ENCODE data around the gene IL17C. TPM values are rescaled to one million over a fixed set of nuclear protein-coding genes. Genes with fewer than 3 reads are reported as not detected.
A peak's percentile ranks its signal among the peaks of the same experiment; 100 is the strongest.

IL17C gene
- total and polyA plus RNA-seq, 2 donors (not counting 3 experiments of a cell fraction or from before 2014, with no cell fraction given) = 0.17 TPM; not detected in 1

- no peak overlapping the region for H3K4me3 ChIP-seq (replicated peaks in 1 of 3; ENCODE audit: insufficient read depth in 1 of 3, low read depth in 1 of 3, low read length in 3 of 3)
- H3K9me1 ChIP-seq (replicated peaks; ENCODE audit: control insufficient read depth, extremely low read depth, insufficient read depth, low read length) = no peaks in the 10 kb centered on the region
- no peak overlapping the region for H3K4me2 ChIP-seq (ENCODE audit: insufficient read depth, low read length)
- intact Hi-C loops (cut with micrococcal nuclease) (no loop called here), dilution Hi-C loops (cut with MboI; ENCODE audit: extremely low pct_ligation_motif_present, low sequenced_read_pairs) (no loop called here)
- POLR2A ChIA-PET = no interaction called here
- H3K27ac ChIP-seq (ENCODE audit: insufficient read depth, low read depth, low read length) = no peak overlapping the region
- H3K9ac ChIP-seq (replicated peaks; ENCODE audit: extremely low read depth, insufficient read depth, low read length) = no peak overlapping the region
- peaks cover 9 to 19% of the 10 kb centered on the region in 2 experiments for H3K27me3 ChIP-seq (ENCODE audit: control insufficient read depth in 2 of 2, insufficient read depth in 2 of 2, low read length in 2 of 2)
- H4K20me1 ChIP-seq (replicated peaks; ENCODE audit: control insufficient read depth, extremely low read depth, insufficient read depth, low read length) = no peaks in the 10 kb centered on the region
- H3K4me1 ChIP-seq (ENCODE audit: control insufficient read depth, extremely low read depth, insufficient read depth, low read length) = peaks cover 3% of the 10 kb centered on the region
- CTCF ChIA-PET = no interaction called here
- H2AFZ ChIP-seq (ENCODE audit: low read depth, low read length) = no peak overlapping the region
- no TSS peak for BruUV-seq (replicated peaks)
- TF ChIP-seq MYC (IDR thresholded peaks at IDR 0.05; ENCODE audit: low read depth, low read length) (no peak), EZH2 (IDR thresholded peaks at IDR 0.05; ENCODE audit: borderline replicate concordance, low read depth, low read length, severe bottlenecking) (peak; percentile 16)
- H3K9me3 ChIP-seq (replicated peaks; ENCODE audit: control insufficient read depth, insufficient read depth, low read length) = no peaks in the 10 kb centered on the region
- DNase-seq (ENCODE audit: low read depth, low spot score) (no peak), FAIRE-seq (no peak)
- H3K79me2 ChIP-seq (ENCODE audit: control insufficient read depth, insufficient read depth, low read length) = no peaks in the 10 kb centered on the region
- no peaks in the 10 kb centered on the region for H3K36me3 ChIP-seq (ENCODE audit: control insufficient read depth in 2 of 2, extremely low read depth in 1 of 2, insufficient read depth in 2 of 2, low read length in 2 of 2)
These were observed 1.1 kb downstream of the IL17C start for GRCh38 chr16:88639231-88640038.

DNA sequence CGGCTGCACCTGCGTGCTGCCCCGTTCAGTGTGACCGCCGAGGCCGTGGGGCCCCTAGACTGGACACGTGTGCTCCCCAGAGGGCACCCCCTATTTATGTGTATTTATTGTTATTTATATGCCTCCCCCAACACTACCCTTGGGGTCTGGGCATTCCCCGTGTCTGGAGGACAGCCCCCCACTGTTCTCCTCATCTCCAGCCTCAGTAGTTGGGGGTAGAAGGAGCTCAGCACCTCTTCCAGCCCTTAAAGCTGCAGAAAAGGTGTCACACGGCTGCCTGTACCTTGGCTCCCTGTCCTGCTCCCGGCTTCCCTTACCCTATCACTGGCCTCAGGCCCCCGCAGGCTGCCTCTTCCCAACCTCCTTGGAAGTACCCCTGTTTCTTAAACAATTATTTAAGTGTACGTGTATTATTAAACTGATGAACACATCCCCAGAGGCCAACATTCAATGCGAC is 1.7 kb downstream of the IL17C start:
- no peaks in the 10 kb centered on the region for H4K20me1 ChIP-seq (replicated peaks; ENCODE audit: control insufficient read depth, extremely low read depth, insufficient read depth, low read length)
- no peak for DNase-seq (ENCODE audit: low read depth, low spot score)
- POLR2A ChIA-PET = no interaction called here
- CTCF ChIA-PET = no interaction called here
- dilution Hi-C loops (cut with MboI; ENCODE audit: extremely low pct_ligation_motif_present, low sequenced_read_pairs) = no loop called here
- H3K27ac ChIP-seq (ENCODE audit: insufficient read depth, low read depth, low read length) = no peak overlapping the region
- H2AFZ ChIP-seq (ENCODE audit: low read depth, low read length) = no peak overlapping the region
- H3K4me2 ChIP-seq (ENCODE audit: insufficient read depth, low read length) = no peak overlapping the region
- no peak for TF ChIP-seq JUN (IDR thresholded peaks at IDR 0.05; ENCODE audit: borderline replicate concordance, insufficient read depth, insufficient read length, low read depth)
- no peak for TF ChIP-seq GATA2 (IDR thresholded peaks at IDR 0.05; ENCODE audit: insufficient read depth, insufficient read length, low read depth, low read length)
- no peak for TF ChIP-seq CTCF (IDR thresholded peaks at IDR 0.05; ENCODE audit: extremely low read depth in 1 of 2, insufficient read depth in 1 of 2, low read depth in 1 of 2, low read length in 2 of 2)
- no peak for TF ChIP-seq POLR2AphosphoS5 (IDR thresholded peaks at IDR 0.05; ENCODE audit: insufficient read depth, low read depth, low read length)
- TF ChIP-seq MYC (IDR thresholded peaks at IDR 0.05; ENCODE audit: low read depth, low read length) = no peak
- no peak for TF ChIP-seq MAX (IDR thresholded peaks at IDR 0.05; ENCODE audit: insufficient read depth, insufficient read length)
- TF ChIP-seq FOS (IDR thresholded peaks at IDR 0.05; ENCODE audit: borderline replicate concordance, insufficient read depth, low read length) = no peak
- no peak for TF ChIP-seq EZH2 (IDR thresholded peaks at IDR 0.05; ENCODE audit: borderline replicate concordance, low read depth, low read length, severe bottlenecking)
- no peak for TF ChIP-seq POLR2A (IDR thresholded peaks at IDR 0.05; ENCODE audit: low read depth, low read length)
- no peak for FAIRE-seq
- intact Hi-C loops (cut with micrococcal nuclease) = no loop called here
- H3K4me3 ChIP-seq (replicated peaks in 1 of 3; ENCODE audit: insufficient read depth in 1 of 3, low read depth in 1 of 3, low read length in 3 of 3) = no peak overlapping the region
- no peaks in the 10 kb centered on the region for H3K79me2 ChIP-seq (ENCODE audit: control insufficient read depth, insufficient read depth, low read length)
- no peaks in the 10 kb centered on the region for H3K9me1 ChIP-seq (replicated peaks; ENCODE audit: control insufficient read depth, extremely low read depth, insufficient read depth, low read length)
- H3K9me3 ChIP-seq (replicated peaks; ENCODE audit: control insufficient read depth, insufficient read depth, low read length) = no peaks in the 10 kb centered on the region
- H3K36me3 ChIP-seq (ENCODE audit: control insufficient read depth in 2 of 2, extremely low read depth in 1 of 2, insufficient read depth in 2 of 2, low read length in 2 of 2) = no peaks in the 10 kb centered on the region
- peaks cover 2% of the 10 kb centered on the region for H3K4me1 ChIP-seq (ENCODE audit: control insufficient read depth, extremely low read depth, insufficient read depth, low read length)
- H3K9ac ChIP-seq (replicated peaks; ENCODE audit: extremely low read depth, insufficient read depth, low read length) = no peak overlapping the region
- BruUV-seq (replicated peaks) = no TSS peak
- peaks cover 9 to 19% of the 10 kb centered on the region in 2 experiments for H3K27me3 ChIP-seq (ENCODE audit: control insufficient read depth in 2 of 2, insufficient read depth in 2 of 2, low read length in 2 of 2)

Measured in endothelial cell of umbilical vein (primary cell).